Vagina (tissue), 2 donors: Measurements from ENCODE around the gene APOLD1.

Experiments used
- CTCF ChIP-seq, 3 experiments: fragments of 450-650 bp in 2 of 3; fragments of 200-600 bp in 1 of 3; sonication (generic) in 1 of 3; IDR thresholded peaks; one replicate each; pipeline ENCODE4 v1.5.1; 2017 to 2019; ENCODE audit warnings: antibody characterized with exemption in 3 of 3, mild to moderate bottlenecking in 2 of 3, moderate library complexity in 2 of 3
- POLR2A ChIP-seq, 2 donors: fragments of 450-650 bp; IDR thresholded peaks; one replicate each; pipeline ENCODE4 v1.6.1; 2017; ENCODE audit warnings: antibody characterized with exemption in 2 of 2, mild to moderate bottlenecking in 2 of 2, moderate library complexity in 2 of 2

GRCh38 chr12:12798480-12798879, 13.0 kb downstream of the APOLD1 start:
- TF ChIP-seq POLR2A (IDR thresholded peaks at IDR 0.05) (no peak), CTCF (IDR thresholded peaks at IDR 0.05) (no peak)
